Right atrium auricular region (tissue), 2 donors: ENCODE data around the gene FRY. TPM values are rescaled to one million over a fixed set of nuclear protein-coding genes. Genes with fewer than 3 reads are reported as not detected.

Experiments used
- DNase-seq: peaks from one replicate; pipeline ENCODE4 v3.0.0-alpha.2; 2019; ENCODE audit warnings: low spot score
- H3K27ac ChIP-seq, 2 donors: fragments of 200-600 bp; sonication (generic); 1 replicate in 1 of 2; 2 replicates in 1 of 2; pipeline ENCODE4 v1.5.1; 2016 to 2019
- H3K27me3 ChIP-seq, 2 donors: fragments of 200-600 bp; sonication (generic); one replicate each; pipeline versions ENCODE4 v1.5.1 to v1.6.0; 2017 to 2019
- H3K36me3 ChIP-seq: fragments of 200-600 bp; sonication (generic); one replicate; pipeline ENCODE4 v1.5.1; 2016
- H3K4me1 ChIP-seq, 2 donors: fragments of 200-600 bp; sonication (generic); one replicate each; pipeline versions ENCODE4 v1.5.1 to v1.6.0; 2017 to 2019
- H3K4me3 ChIP-seq, 2 donors: fragments of 200-600 bp; sonication (generic); 1 replicate in 1 of 2; 2 replicates in 1 of 2; pipeline ENCODE4 v1.5.1; 2017 to 2019; ENCODE audit warnings: mild to moderate bottlenecking in 1 of 2, moderate library complexity in 1 of 2
- H3K9me3 ChIP-seq, 2 donors: fragments of 200-600 bp; sonication (generic); one replicate each; pipeline ENCODE4 v1.5.1; 2019
- total RNA-seq, 2 donors: library from RNA; depleted of rRNA; stranded (reverse); fragments of >200 nt; gene quantifications; one replicate each; pipeline ENCODE4 v1.1.0, GENCODE V29; 2016
- TF ChIP-seq, protein P1 (sequence below), 2 donors: fragments of 200-600 bp; sonication (generic); IDR thresholded peaks; one replicate each; pipeline ENCODE4 v1.5.1; 2019; ENCODE audit warnings: antibody characterized with exemption in 2 of 2

The FRY gene
- total RNA-seq, 2 donors from 2014 or later = 94.8 to 183 TPM

DNA sequence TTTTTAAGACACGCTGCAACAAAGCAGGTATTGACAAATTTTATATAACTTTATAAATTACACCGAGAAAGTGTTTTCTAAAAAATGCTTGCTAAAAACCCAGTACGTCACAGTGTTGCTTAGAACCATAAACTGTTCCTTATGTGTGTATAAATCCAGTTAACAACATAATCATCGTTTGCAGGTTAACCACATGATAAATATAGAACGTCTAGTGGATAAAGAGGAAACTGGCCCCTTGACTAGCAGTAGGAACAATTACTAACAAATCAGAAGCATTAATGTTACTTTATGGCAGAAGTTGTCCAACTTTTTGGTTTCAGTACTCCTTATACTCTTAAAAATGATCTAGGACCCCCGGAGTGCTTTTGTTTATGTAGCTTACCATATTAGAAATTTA, 284.9 kb downstream of the FRY start:
- H3K4me3 ChIP-seq = peak overlapping the region in 1 of 2 donors; percentile 82
- H3K36me3 ChIP-seq = no peaks in the 10 kb centered on the region
- peak overlapping the region; percentile 93 to 95 for H3K27ac ChIP-seq
- TF ChIP-seq, protein P1, sequence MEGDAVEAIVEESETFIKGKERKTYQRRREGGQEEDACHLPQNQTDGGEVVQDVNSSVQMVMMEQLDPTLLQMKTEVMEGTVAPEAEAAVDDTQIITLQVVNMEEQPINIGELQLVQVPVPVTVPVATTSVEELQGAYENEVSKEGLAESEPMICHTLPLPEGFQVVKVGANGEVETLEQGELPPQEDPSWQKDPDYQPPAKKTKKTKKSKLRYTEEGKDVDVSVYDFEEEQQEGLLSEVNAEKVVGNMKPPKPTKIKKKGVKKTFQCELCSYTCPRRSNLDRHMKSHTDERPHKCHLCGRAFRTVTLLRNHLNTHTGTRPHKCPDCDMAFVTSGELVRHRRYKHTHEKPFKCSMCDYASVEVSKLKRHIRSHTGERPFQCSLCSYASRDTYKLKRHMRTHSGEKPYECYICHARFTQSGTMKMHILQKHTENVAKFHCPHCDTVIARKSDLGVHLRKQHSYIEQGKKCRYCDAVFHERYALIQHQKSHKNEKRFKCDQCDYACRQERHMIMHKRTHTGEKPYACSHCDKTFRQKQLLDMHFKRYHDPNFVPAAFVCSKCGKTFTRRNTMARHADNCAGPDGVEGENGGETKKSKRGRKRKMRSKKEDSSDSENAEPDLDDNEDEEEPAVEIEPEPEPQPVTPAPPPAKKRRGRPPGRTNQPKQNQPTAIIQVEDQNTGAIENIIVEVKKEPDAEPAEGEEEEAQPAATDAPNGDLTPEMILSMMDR (IDR thresholded peaks at IDR 0.05) = no peak
- no peaks in the 10 kb centered on the region for H3K9me3 ChIP-seq
- peaks cover 0 to 13% of the 10 kb centered on the region in 2 donors for H3K4me1 ChIP-seq
- DNase-seq = no peak
- H3K27me3 ChIP-seq = no peaks in the 10 kb centered on the region

DNA sequence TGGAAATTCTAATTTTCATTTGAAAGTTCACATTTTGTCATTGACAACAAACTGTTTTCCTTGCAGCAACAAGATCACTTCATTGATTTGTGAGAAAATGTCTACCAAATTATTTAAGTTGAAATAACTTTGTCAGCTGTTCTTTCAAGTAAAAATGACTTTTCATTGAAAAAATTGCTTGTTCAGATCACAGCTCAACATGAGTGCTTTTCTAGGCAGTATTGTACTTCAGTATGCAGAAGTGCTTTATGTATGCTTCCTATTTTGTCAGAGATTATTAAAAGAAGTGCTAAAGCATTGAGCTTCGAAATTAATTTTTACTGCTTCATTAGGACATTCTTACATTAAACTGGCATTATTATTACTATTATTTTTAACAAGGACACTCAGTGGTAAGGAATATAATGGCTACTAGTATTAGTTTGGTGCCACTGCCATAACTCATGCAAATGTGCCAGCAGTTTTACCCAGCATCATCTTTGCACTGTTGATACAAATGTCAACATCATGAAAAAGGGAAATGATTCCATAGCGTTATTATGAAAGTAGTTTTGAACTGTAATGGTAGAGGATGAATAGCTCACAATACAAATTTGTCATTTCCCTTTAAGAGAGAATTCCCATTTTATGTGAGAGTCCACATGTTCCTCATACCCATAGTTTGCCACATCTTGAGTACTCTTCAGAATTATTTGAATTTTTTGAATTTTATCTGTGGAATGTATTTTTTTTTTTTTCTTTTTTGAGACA, 286.3 kb downstream of the FRY start:
- Histone ChIP-seq H3K9me3 (no peaks in the 10 kb centered on the region), H3K27ac (no peak overlapping the region), H3K36me3 (no peaks in the 10 kb centered on the region), H3K4me3 (no peak overlapping the region), H3K27me3 (no peaks in the 10 kb centered on the region), H3K4me1 (peaks cover 0 to 13% of the 10 kb centered on the region in 2 donors)
- no peak for DNase-seq
- TF ChIP-seq, protein P1 (IDR thresholded peaks at IDR 0.05) = no peak

DNA sequence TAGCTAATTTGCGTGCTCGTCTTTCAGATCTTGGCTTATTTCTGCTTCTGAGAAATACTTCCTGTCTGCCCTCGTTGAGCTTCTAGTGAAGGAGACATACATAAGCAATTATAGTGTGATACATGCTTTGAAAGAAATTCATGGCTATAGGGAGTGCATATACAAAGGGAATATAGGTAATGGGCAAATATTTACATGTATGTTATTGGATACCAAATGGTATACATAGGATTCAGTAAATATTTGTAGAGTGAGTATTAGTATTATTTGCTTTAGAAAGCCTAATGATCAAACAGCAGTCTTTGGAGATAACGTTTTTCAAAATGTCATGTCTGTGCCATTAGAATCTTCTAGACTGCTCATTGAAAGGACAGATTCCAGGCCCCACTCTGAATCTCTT, 289.0 kb downstream of the FRY start:
- TF ChIP-seq, protein P1 (IDR thresholded peaks at IDR 0.05) = no peak
- H3K27ac ChIP-seq = no peak overlapping the region
- H3K4me1 ChIP-seq = peaks cover 0 to 8% of the 10 kb centered on the region in 2 donors
- no peaks in the 10 kb centered on the region for H3K9me3 ChIP-seq
- H3K36me3 ChIP-seq = no peaks in the 10 kb centered on the region
- H3K27me3 ChIP-seq = no peaks in the 10 kb centered on the region
- no peak for DNase-seq
- no peak overlapping the region for H3K4me3 ChIP-seq

DNA sequence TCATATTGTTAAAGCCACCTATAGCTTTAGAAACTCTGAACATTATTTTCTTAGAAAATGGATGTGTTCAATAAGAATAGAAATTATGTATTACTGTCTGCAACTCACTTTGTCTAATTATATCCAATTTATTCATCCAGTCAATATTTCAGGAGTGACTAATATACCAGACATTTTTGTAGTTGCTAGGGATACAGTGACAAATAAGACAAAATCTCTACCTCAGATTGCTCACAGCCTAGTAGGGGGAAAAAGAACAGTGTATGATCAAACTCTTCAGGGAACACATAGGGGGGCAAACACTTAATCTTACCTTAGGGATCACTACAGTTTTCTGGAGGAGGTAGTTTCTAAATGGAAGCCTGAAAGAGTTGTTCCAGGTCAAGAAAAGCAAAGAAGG, 292.3 kb downstream of the FRY start:
- no peaks in the 10 kb centered on the region for H3K9me3 ChIP-seq
- no peak overlapping the region for H3K27ac ChIP-seq

DNA sequence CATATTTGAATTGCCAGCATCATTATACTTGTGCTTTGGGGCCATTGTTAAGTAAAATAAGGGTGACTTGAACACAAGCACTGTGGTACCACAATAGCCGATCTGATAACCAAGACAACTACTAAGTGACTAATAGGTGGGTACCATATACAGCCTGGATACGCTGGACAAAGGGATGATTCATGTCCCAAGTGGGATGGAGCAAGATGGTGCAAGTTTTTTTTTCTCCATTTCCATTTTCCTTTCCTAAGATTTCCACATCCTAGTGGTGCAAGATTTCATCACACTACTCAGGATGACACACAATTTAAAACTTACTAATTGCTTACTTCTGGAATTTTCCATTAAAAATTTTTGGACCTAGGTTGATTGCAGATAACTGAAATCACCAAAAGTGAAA, 298.9 kb downstream of the FRY start:
- no peaks in the 10 kb centered on the region for H3K36me3 ChIP-seq
- no peaks in the 10 kb centered on the region for H3K27me3 ChIP-seq
- no peak overlapping the region for H3K4me3 ChIP-seq
- H3K9me3 ChIP-seq = no peaks in the 10 kb centered on the region
- no peak overlapping the region for H3K27ac ChIP-seq
- TF ChIP-seq, protein P1 (IDR thresholded peaks at IDR 0.05) = no peak
- no peaks in the 10 kb centered on the region for H3K4me1 ChIP-seq
- DNase-seq = no peak

More for the DNA sequence above, 292.3 kb downstream of the FRY start:
- Histone ChIP-seq H3K27me3 (no peaks in the 10 kb centered on the region), H3K4me3 (no peak overlapping the region), H3K36me3 (no peaks in the 10 kb centered on the region), H3K4me1 (no peaks in the 10 kb centered on the region)
- TF ChIP-seq, protein P1 (IDR thresholded peaks at IDR 0.05) = no peak
- DNase-seq = no peak

DNA sequence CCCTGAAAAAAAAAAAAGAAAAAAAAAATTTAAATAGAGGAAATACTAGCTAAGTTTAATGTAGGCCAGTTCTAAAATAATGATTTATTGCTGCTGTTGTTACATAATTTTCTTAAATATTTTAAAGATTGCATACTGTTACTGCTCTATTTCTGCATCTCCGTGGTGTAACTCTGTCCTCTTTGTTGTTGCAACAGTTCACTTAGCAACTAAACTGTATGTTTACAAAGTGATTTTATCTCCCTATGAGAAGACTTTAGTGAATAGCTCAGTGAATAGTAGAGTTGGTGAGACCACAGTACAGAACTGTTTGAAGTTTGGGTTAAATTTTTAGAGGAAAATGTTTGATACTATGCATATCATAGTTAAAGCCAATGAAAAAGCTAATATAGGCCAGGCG, 303.1 kb downstream of the FRY start:
- TF ChIP-seq, protein P1 (IDR thresholded peaks at IDR 0.05) = no peak
- H3K9me3 ChIP-seq = no peaks in the 10 kb centered on the region
- DNase-seq = no peak
- no peaks in the 10 kb centered on the region for H3K36me3 ChIP-seq
- no peak overlapping the region for H3K4me3 ChIP-seq
- H3K4me1 ChIP-seq = no peaks in the 10 kb centered on the region
- H3K27ac ChIP-seq = no peak overlapping the region
- no peaks in the 10 kb centered on the region for H3K27me3 ChIP-seq
